Measurements from ENCODE around the gene ABCB6.

- TF ChIP-seq FOXK2 (IDR thresholded peaks at IDR 0.05): no peak
- no peak for TF ChIP-seq FOXM1 (IDR thresholded peaks at IDR 0.05; ENCODE audit: borderline replicate concordance)
- no peak for TF ChIP-seq SP1 (IDR thresholded peaks at IDR 0.05)
- TF ChIP-seq FOXA1 (IDR thresholded peaks at IDR 0.05): no peak
- TF ChIP-seq BHLHE40 (IDR thresholded peaks at IDR 0.05; ENCODE audit: borderline replicate concordance): no peak
- TF ChIP-seq NFRKB (IDR thresholded peaks at IDR 0.05): no peak
Observed at GRCh38 chr2:219175928-219176817, 42.6 kb downstream of the ABCB6 start.

All from HEK293T (cell line).